Endometrial microvascular endothelial cells (primary cell): Measurements from ENCODE around the gene MBTPS1. TPM values are rescaled to one million over a fixed set of nuclear protein-coding genes. Genes with fewer than 3 reads are reported as not detected.

Experiments
- in situ Hi-C: cut with HindIII; loops from 2 replicates; pipeline ENCODE4 v1.10.0; 2017; ENCODE audit warnings: low sequenced_read_pairs, low pct_unique_long_range_greater_than_20kb; ENCODE audit errors: inconsistent ontology term
- total RNA-seq: library from RNA; depleted of rRNA; stranded (reverse); fragments of >200 nt; gene quantifications from one replicate; pipeline ENCODE4 v1.2.3, GENCODE V29; 2015; ENCODE audit errors: inconsistent ontology term

MBTPS1 gene
- 135 TPM for total RNA-seq

DNA sequence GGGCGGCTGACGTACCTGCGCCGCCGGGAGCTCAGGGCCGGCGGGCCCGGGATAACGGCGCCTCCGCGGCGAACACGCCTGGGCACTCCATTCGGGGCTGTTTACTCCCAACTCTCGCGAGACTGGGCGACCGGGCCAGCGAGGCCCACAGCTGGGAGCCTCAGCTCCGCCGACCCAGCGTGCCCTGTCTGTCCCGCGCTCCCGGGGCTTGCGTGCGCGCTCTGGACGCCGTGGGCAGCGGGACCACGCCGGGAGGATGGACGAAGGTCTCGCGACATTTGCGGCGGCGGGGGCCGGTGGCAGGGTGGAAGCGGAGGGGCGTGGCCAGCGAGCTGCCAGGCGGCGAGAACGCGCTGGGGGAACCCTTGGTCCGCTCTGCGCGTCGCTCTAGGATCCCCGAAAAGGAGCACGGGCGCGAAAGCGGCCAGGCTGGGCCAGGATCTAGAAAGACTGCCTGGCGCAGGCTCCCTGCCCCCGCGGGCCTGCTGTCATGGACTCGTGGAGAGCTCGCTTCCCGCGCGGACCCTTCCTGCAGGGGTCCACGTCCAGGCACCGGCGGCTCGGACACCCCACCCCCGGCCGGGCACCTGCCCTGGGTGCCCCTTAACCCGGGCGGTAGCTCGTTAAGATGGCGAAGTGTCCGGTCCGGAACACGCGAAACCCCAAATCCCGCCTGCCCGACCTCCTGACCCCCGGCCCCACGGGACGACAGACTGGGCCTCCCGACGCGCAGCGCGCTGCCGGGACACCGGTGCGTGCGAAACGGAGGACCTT is at the start of gene MBTPS1:
Gene MBTPS1 (minus strand): TSS at position 223 of the 774 bp plus-strand sequence. CDS start 15,159 bp downstream, outside the sequence.
- in situ Hi-C loops: no loop called here

DNA sequence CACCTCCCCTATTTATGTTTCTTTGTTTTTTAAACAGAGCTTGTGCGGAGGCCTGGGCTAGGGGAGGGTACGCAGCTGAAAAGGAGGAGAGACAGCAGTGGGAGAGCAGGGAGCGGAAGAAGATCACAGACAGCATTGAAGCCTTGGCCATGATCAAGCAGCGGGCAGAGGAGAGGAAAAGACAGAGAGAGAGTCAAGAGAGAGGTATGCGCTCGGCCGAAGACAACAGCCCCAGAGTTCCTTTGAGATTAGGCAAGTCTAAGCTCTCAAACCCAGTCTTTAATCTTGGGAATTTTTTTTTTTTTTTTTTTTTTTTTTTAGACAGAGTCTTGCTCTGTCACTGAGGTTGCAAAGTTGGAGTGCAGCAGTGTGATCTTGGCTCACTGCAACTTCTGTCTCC is 49.0 kb upstream of the MBTPS1 start:
- in situ Hi-C loops: no loop called here

DNA sequence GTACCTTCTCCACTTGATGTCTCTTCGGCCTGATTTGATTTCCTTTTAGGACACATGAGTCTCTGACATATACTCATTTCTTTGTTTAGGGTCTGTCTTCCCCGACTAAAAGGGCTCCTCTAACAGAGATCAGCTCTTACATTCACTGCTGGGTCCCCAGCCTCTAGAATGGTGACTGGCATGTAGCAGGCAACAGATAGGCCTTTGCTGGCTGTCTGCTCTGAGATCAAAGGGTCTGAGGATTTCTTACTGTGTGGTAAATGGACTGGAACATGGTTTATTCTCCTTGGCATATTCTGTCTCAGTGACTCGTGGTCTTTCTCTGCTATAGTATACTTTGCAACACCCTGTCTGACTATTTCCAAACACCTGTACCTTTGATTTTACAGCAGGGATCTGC is 45.1 kb upstream of the MBTPS1 start:
- in situ Hi-C loops: no loop called here

DNA sequence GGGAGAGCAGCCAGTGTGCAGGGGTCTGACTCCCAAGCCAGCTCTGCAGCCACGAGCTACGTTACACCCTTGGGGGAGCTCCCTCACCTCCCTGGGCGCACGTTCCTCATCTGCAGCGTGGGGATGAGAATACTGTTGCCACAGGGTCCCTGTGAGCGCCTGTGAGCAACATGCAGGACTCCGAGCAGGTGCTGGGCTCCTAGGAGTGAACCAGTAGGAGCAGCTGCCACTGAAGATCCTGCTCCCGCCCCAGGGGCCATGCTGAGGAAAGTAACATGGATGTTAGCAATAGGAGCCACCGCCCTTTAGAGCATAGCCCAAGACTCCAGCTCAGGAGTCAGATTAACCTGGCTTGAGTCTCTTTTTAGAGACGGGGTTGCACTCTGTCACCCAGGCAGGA is 44.3 kb upstream of the MBTPS1 start:
- in situ Hi-C loops: no loop called here

DNA sequence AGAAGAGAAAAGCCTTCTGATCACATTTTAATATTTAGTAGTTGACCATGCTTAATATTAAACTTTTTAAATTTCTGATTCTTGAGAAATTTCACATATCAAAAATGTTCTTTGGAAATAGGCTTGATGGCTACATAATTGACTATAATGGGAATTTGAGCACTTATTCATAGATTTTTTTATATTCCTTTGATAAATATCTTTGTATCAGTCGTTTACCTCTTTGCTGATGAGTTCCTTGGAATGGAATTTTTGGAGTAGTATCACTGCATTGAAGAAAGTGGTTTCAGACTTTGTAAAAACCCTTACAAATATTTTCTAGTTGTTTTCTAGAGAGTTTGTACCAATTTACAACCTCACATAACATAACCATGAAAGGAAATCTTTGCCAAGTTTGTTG is 43.1 kb upstream of the MBTPS1 start:
- in situ Hi-C loops: no loop called here

DNA sequence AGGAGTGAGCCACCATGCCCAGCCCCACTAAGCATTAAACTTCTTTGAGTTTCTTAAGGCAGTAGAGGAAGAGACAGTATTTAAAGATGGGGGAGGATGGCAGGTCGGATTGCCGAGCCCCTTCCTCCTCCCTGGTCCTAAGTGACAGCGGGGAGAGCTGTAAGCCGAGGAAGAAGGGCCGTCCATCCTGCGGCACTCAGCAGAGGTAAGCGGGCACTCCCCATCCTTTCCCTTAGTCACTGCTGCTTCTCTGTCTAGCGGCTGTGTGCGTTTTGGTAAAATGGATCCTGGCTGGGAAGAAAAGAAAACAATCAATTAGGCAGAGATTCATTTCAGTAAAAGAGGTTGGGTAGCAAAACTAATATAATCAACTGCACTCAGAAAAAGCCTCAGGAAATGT is 42.3 kb upstream of the MBTPS1 start:
- in situ Hi-C loops: no loop called here

DNA sequence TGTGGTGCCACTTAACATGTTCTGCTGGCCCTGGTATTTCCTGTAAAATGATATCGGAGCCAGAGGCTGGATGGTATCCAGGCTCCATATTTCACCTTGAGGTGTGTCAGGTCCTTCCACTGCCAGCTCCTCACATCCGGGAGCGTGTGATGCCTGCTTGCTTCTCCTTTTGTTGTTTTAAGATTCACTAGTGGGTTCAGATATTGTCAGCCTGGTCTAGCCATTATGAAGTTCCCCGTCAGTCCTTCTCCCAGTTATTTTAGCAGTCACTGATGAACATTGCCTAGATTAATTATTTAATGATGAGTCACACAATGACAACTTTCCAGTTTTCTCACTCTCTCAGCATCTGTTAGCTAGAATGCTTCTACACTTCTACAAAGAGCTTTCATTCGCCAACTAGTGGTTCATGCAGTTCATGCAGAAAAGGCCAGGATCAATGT is 39.6 kb upstream of the MBTPS1 start:
- in situ Hi-C loops: no loop called here

DNA sequence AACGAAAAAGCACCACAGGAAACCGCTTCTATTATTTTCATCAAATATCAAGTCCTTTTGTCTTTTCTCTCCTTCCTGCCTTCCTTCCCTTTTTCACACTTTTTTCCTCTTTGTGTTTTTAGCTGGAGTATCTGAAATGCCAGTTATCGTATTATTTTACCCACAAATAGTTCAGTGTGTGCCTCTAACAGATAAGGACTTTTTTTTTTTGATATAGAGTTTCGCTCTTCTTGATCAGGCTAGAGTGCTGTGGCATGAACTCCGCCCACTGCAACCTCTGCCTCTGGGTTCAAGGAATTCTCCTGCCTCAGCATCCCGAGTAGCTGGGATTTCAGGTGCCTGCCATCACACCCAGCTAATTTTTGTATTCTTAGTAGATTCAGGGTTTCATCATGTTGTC is 39.0 kb upstream of the MBTPS1 start:
- in situ Hi-C loops: no loop called here

DNA sequence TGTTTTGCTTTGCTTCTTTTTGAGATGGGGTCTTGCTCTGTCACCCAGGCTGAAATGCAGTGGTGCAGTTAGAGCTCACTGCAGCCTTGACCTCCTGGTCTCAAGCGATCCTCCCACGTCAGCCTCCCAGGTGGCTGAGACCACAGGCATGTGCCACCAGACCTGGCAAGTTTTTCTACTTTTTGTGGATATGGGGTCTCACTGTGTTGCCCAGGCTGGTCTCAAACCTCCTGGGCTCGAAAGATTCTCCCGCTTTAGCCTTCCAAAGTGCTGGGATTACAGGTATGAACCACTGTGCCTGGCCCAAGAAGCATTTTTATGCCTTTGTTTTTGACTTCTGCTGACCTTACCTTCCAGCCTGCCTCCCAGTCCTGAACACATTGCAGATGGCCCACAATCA is 38.5 kb upstream of the MBTPS1 start:
- in situ Hi-C loops: no loop called here

DNA sequence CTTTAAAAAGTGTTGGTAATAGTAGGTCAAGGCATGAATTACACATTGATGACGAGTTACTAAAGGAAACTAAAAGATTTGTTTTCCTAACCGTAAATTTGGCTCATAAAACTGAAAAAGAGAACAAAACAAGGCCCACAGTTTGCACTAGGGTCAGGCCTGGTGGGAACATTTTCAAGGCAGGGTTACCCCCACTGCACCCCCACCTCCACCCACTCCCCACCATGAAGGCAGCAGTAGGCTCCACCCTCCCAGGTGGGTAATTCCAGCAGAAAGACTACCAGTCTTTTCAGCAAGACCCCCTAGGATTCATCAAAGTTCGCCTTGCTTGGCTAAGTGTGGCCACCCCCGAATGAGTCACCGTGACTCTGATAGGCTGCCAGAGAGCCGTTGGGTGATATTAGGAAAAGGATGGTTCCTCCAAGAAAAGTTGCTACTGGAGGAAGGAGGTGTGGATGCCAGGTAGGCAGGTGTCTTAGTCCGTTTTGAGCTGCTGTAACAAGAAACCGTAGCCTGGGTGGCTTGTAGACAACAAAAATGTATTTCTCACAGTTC is 37.0 kb upstream of the MBTPS1 start:
- in situ Hi-C loops: no loop called here

DNA sequence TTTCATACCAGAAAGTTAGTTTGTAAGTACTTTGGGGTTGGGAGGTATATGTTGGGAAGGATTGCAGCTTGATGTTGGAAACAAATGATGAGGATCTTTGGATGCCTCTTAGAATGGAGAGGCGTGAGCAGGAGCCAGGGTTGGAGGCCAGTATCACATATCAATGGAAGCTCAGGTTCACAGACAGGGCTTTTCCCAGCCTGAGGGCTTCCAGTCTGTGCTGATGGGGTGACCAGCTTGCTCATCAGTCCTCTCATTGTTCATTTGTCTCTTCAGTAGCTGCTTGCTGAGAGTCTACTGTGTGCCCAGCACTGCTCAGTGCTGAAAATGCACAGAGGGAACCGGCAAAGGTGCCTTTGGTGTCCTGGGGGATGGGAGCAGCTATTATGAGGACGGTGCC is 34.2 kb upstream of the MBTPS1 start:
- in situ Hi-C loops: no loop called here

DNA sequence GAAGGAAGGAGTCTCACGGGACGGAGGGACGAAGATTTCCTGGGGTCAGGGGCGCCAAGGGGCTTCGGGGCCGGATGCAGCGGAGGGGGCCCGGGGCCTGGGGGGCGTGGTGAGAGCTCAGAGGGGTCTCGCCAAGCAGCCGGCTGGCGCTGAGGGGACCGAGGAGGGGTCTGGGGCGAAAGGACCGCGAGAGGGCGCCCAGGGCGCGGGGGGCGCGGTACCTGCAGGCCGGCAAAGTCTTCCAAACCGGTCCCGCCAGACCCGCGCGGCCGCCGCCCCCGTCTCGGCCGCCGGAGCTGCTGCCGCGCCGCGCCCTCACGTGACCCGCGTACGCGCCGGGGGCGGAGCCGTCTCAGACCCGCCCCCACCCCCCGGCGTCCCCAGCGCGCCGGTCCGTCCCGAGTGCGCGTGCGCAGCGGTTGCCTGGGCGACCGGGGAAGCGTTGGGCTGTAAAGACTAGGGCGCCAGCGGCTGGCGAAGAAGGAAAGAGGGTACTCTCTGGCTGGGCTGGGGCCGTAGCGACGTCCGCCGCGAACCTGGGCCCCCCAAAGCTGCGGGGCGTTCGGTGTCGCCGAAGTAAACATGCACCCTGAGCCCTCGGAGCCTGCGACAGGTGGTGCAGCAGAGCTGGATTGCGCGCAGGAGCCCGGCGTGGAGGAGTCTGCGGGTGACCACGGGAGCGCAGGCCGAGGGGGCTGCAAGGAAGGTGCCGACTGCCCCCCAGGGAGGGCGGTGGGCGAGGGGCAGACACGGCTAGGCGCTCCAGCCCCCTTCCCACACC is 28.3 kb upstream of the MBTPS1 start, which contains the start of the genes DNAAF1 and HSDL1:
Gene DNAAF1 (plus strand): TSS at position 450 of the 781 bp plus-strand sequence. CDS start 133 bp downstream, at position 583.
Gene HSDL1 (minus strand): TSS at position 319 of the 781 bp plus-strand sequence. CDS start 13,856 bp downstream, outside the sequence.
- in situ Hi-C loops: no loop called here

DNA sequence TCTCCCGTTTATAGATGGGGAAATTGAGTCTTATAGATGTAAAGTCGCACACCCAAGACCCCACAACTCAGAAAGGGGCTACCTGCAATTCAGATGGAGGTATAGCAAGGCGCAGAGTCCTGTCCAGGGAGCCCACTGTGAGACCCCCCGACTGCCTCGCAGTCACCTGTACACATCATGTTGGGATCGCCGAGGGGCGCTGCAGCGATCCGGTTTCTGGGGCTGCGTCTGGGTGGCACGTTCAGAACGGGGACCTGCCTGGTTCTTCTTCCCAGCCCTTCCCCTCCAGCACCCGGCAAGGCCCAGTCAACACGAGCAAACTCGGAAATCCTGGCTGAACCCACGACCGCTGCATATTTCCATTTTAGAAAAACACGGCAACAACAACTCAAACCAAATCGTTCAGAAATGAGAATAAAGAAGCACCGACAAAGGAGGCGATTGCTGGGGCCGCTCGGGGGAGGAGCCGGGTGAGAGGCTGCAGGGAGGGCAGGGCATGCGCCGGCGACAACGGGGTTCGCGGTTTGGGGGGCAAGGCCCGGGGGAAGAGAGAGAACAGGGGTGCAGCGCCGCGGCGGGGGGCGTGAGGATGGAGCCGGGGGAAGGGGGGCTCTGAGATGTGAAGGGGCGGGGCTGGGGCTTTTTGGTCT is 27.6 kb upstream of the MBTPS1 start:
- in situ Hi-C loops: no loop called here

DNA sequence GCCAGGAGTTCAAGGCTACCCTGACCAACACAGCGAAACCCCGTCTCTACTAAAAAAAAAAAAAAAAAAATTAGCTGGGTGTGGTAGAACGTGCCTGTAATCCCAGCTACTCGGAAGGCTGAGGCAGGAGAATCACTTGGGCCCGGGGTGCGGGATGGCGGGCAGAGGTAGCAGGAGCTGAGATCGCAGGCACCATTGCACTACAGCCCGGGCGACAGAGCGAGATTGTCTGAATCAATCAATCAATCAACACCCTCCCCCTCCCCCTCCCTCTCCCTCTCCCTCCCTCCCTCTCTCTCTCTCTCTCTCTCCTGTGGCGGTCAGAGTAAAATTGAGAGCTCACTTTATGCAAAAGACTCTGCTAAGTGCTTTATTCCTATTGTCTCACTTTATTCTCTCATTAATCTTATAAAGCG is 27.1 kb upstream of the MBTPS1 start:
- in situ Hi-C loops: no loop called here

DNA sequence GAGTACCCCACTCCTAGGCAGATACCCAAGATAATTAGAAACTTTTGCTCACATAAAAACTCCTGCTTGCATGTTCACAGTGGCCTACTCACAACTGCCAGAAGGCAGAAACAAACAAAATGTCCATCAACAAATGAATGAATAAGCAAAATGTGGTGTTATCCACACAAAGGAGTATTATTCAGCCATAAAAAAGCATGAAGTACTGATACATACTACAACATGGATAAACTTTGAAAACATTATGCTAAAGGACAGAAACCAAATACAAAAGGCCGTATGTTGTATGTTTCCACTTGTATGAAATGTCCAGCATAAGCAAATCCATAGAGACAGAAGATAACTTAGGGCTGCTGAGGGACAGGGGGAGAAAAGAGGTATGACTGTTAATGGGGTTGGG is 26.3 kb upstream of the MBTPS1 start:
- in situ Hi-C loops: no loop called here

DNA sequence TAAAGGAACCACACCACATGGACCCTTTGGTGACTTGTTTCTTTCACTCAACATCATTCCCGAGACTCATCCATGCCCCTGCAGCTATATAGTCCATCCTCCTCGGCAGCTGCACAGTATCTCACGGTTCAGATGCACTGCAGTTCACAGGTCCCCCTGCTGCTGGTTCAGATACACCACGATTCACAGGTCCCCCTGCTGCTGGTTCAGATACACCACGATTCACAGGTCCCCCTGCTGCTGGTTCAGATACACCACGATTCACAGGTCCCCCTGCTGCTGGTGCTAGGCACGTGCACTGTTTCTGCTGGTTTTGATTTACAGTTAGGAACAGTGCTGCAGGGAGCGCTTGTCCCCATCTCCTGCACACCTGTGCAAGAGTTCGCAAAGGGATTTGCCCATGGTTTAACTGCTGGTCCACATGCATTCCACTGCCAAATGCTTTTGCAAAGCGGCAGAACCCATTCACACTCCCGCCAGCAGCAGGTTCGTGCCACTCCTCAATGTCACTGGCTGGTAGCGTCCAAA is 24.5 kb upstream of the MBTPS1 start:
- in situ Hi-C loops: no loop called here

DNA sequence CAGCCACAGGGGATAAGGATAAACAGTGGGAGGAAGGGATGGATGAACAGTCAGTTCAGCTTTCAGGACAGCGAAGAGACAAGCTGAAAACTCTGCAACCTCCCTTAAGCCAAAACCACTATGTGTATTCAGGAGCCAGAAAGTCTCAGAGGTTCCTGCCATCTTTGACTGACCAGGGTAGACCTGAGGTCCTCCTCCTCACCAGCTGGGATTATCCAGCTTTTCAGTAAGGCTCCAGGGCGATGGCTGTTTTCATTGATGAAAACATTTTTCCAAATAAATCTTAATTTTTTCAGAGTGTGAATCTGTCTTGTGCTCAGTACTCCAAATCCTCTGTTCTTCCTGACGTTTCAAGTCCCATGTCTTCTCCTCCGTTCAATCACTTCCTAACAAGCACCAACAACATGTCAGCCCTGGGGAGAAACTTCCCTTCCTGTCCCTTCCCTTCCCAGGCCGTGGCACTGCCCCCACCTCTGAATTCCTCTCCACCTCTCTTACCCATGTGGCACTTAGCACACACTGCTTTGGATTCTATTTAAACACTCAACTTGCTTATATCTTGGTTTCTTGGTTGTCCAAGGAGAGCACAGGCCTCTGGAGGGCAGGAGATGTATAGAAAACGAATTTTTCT is 23.0 kb upstream of the MBTPS1 start:
- in situ Hi-C loops: no loop called here

DNA sequence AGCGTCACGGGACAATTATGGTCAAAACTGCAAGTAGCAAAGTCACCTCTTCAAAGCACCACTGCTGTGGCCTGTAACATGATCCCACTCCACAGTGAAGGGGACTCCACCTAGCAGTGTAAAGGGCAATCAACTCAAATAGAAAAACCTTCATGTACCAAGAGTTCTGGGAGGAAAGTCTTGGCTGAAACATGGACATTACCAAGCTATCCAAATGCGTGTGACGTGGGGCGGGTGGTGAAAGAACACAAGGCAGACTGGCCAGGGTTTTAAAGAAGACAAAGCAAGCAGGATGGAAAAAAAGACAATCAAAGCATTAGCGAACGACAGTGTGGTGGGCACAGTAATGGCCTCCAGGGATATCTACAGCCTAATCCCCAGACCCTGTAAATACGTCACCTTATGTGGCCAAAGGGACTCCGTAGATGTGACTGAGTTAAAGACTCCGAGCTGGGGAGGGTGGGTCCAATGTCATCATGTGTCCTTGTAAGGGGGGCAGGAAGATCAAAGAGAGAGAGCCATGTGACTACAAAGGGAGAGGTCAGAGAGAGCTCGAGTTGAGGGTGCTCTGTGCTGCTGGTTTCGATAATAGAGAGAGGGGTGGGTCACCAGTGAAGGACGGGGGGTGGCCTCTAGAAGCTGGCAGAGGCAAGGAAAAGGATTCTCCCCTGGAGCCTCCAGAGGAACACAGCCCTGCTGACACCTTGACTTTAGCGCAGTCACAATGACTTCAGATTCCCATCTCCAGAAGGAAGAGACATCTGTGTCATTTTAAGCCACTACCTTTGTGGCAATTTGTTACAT is 22.3 kb upstream of the MBTPS1 start:
- in situ Hi-C loops: no loop called here
